Keratinocyte (primary cell): ENCODE measurements around the gene MYMK. TPM values are rescaled to one million over a fixed set of nuclear protein-coding genes. Genes with fewer than 3 reads are reported as not detected.

ENCODE experiments used
- DNase-seq: peaks from one replicate; pipeline ENCODE4 v3.0.0-alpha.2; 2011; ENCODE audit warnings: low read depth, missing footprints, low spot score
- FAIRE-seq: peaks from 2 replicates; lab custom pipeline; 2011; peaks lifted over from hg19 to GRCh38; lab: Jason Lieb, UNC
- H2AFZ ChIP-seq: 2 replicates; pipeline ENCODE4 v1.6.0; 2012; ENCODE audit warnings: low read length, control low read depth, inconsistent platforms; ENCODE audit not compliant: control insufficient read depth
- H3K27ac ChIP-seq: 2 replicates; pipeline ENCODE4 v1.5.1; 2011; ENCODE audit warnings: low read length; ENCODE audit not compliant: control insufficient read depth, insufficient read depth
- H3K27me3 ChIP-seq: 3 replicates; pipeline ENCODE4 v1.6.0; 2011; ENCODE audit warnings: low read length; ENCODE audit not compliant: control insufficient read depth, insufficient read depth; ENCODE audit errors: extremely low read depth
- H3K36me3 ChIP-seq, 2 experiments: 2 replicates in 1 of 2; 3 replicates in 1 of 2; pipeline ENCODE4 v1.5.1; 2011; ENCODE audit warnings: low read length in 2 of 2, mild to moderate bottlenecking in 1 of 2; ENCODE audit not compliant: control insufficient read depth in 2 of 2, insufficient read depth in 2 of 2; ENCODE audit errors: extremely low read depth in 1 of 2
- H3K4me1 ChIP-seq: 3 replicates; pipeline ENCODE4 v1.5.1; 2011; ENCODE audit warnings: low read length; ENCODE audit not compliant: control insufficient read depth, insufficient read depth; ENCODE audit errors: extremely low read depth
- H3K4me2 ChIP-seq: 3 replicates; pipeline ENCODE4 v1.6.0; 2011; ENCODE audit warnings: low read depth, low read length; ENCODE audit not compliant: control insufficient read depth, insufficient read depth; ENCODE audit errors: extremely low read depth
- H3K4me3 ChIP-seq, 3 experiments: fragments of 200-600 bp in 1 of 3; sonication (generic) in 1 of 3; 2 replicates in 2 of 3; 3 replicates in 1 of 3; pipeline ENCODE4 v1.5.1; 2011 to 2016; ENCODE audit warnings: low read length in 3 of 3, mild to moderate bottlenecking in 3 of 3, control low read depth in 2 of 3, inconsistent platforms in 1 of 3, low read depth in 1 of 3, mixed read lengths in 1 of 3, mixed run types in 1 of 3, moderate library complexity in 1 of 3; ENCODE audit not compliant: control insufficient read depth in 2 of 3, insufficient read depth in 2 of 3; ENCODE audit errors: extremely low read depth in 1 of 3
- H3K79me2 ChIP-seq: 2 replicates; pipeline ENCODE4 v1.6.0; 2012; ENCODE audit warnings: low read length; ENCODE audit not compliant: control insufficient read depth, insufficient read depth
- H3K9ac ChIP-seq: 3 replicates; pipeline ENCODE4 v1.6.0; 2011; ENCODE audit warnings: low read length; ENCODE audit not compliant: control insufficient read depth, insufficient read depth; ENCODE audit errors: extremely low read depth
- H3K9me1 ChIP-seq: 3 replicates; pipeline ENCODE4 v1.6.0; 2011; ENCODE audit warnings: low read length; ENCODE audit not compliant: control insufficient read depth, insufficient read depth; ENCODE audit errors: extremely low read depth
- H3K9me3 ChIP-seq: 2 replicates; pipeline ENCODE4 v1.5.1; 2012; ENCODE audit warnings: low read depth, low read length; ENCODE audit not compliant: control insufficient read depth
- H4K20me1 ChIP-seq: 3 replicates; pipeline ENCODE4 v1.6.0; 2011; ENCODE audit warnings: low read length; ENCODE audit not compliant: control insufficient read depth, insufficient read depth; ENCODE audit errors: extremely low read depth
- CTCF ChIP-seq, 3 experiments: IDR thresholded peaks in 1 of 3; conservative IDR thresholded peaks in 1 of 3; optimal IDR thresholded peaks in 1 of 3; 2 replicates in 2 of 3; 3 replicates in 1 of 3; pipeline versions ENCODE3 to v1.5.1; 2011; ENCODE audit warnings: low read length in 3 of 3, mild to moderate bottlenecking in 3 of 3, moderate library complexity in 2 of 3, control low read depth in 1 of 3, inconsistent platforms in 1 of 3; ENCODE audit not compliant: insufficient read depth in 2 of 3; ENCODE audit errors: extremely low read depth in 1 of 3
- EZH2 ChIP-seq: IDR thresholded peaks from one replicate; pipeline ENCODE4 v1.6.1; 2012; ENCODE audit warnings: inconsistent platforms, mild to moderate bottlenecking, low read length, moderate library complexity
- dilution Hi-C: fragments of 300-500 bp; cut with MboI; formaldehyde crosslinking; loops from one replicate; pipeline ENCODE4 v1.7.0; 2020; ENCODE audit warnings: low sequenced_read_pairs; ENCODE audit not compliant: extremely low pct_ligation_motif_present
- polyA plus RNA-seq, 5 experiments: library from polyadenylated mRNA; depleted of rRNA in 3 of 5; stranded (reverse) in 3 of 5; stranded (forward) in 1 of 5; unstranded in 1 of 5; fragments of >200 nt; gene quantifications; 1 replicate in 1 of 5; 2 replicates in 3 of 5; 3 replicates in 1 of 5; pipeline versions ENCODE4 v1.2.1 to v1.2.3, GENCODE V29; 2011 to 2012; ENCODE audit warnings: missing spikeins in 2 of 5, low read depth in 1 of 5, low replicate concordance in 1 of 5

MYMK gene
- polyA plus RNA-seq, 1 donor (not counting 4 experiments of a cell fraction or from before 2014, with no cell fraction given): not detected

DNA sequence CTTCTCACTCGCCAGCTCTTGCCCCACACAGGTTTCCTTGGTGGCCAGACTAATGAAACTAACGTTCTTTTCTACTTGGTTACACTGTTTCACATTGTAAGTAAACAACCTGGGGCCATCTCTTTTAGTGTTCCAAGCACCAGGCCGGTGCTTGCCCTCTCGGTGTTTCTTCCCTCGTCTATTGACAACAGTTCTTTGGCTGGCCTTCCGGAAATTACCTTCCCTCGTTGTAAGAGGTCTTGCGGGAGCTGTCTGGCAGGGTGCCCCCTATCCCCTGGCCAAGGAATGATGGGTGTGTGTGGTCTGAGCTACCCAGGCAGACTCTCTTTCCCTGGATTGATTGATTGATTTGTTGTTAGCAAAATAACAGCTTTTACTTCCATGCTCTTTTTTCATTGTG lies 918 bp upstream of the MYMK start:
- dilution Hi-C loops: no loop called here
- no peak for DNase-seq
- no peaks in the 10 kb centered on the region for H3K9me3 ChIP-seq
- no peaks in the 10 kb centered on the region for H4K20me1 ChIP-seq
- no peak for TF ChIP-seq EZH2
- no peak for TF ChIP-seq CTCF (optimal IDR thresholded peaks at IDR 0.05 in 1 of 3, IDR thresholded peaks at IDR 0.05 in 1 of 3, conservative IDR thresholded peaks at IDR 0.05 in 1 of 3; ENCODE audit: extremely low read depth in 1 of 3, insufficient read depth in 2 of 3, low read length in 3 of 3)
- H3K27me3 ChIP-seq: peaks cover 66% of the 10 kb centered on the region
- H3K4me2 ChIP-seq: no peak overlapping the region
- no peak overlapping the region for H3K27ac ChIP-seq
- no peaks in the 10 kb centered on the region for H3K79me2 ChIP-seq
- H3K36me3 ChIP-seq: no peaks in the 10 kb centered on the region
- FAIRE-seq: no peak
- H3K4me3 ChIP-seq: no peak overlapping the region
- no peak overlapping the region for H2AFZ ChIP-seq
- H3K4me1 ChIP-seq: no peaks in the 10 kb centered on the region
- H3K9me1 ChIP-seq: no peaks in the 10 kb centered on the region
- H3K9ac ChIP-seq: no peak overlapping the region

GRCh38 chr9:133524146-133524545 lies 613 bp downstream of the MYMK start:
- Histone ChIP-seq H3K27ac (no peak overlapping the region), H3K79me2 (no peaks in the 10 kb centered on the region), H4K20me1 (peaks cover 2% of the 10 kb centered on the region), H3K4me1 (no peaks in the 10 kb centered on the region), H3K4me2 (no peak overlapping the region), H3K9me3 (no peaks in the 10 kb centered on the region), H3K9ac (no peak overlapping the region), H3K4me3 (no peak overlapping the region), H3K27me3 (peaks cover 56% of the 10 kb centered on the region), H2AFZ (no peak overlapping the region), H3K9me1 (no peaks in the 10 kb centered on the region), H3K36me3 (no peaks in the 10 kb centered on the region)
- dilution Hi-C loops: no loop called here
- TF ChIP-seq CTCF (optimal IDR thresholded peaks at IDR 0.05 in 1 of 3, IDR thresholded peaks at IDR 0.05 in 1 of 3, conservative IDR thresholded peaks at IDR 0.05 in 1 of 3; ENCODE audit: extremely low read depth in 1 of 3, insufficient read depth in 2 of 3, low read length in 3 of 3): no peak
- no peak for TF ChIP-seq EZH2
- DNase-seq (no peak), FAIRE-seq (no peak)
